Rectal smooth muscle tissue (tissue), 1 donor: Measurements from ENCODE around the gene GLIPR1L1.

ENCODE experiments used
- H3K27ac ChIP-seq: one replicate; pipeline ENCODE4 v1.7.0; 2013; ENCODE audit warnings: low read depth, low read length, inconsistent platforms
- H3K27me3 ChIP-seq: one replicate; pipeline ENCODE4 v1.7.0; 2013; ENCODE audit warnings: low read length; ENCODE audit not compliant: control insufficient read depth, insufficient read depth
- H3K36me3 ChIP-seq: one replicate; pipeline ENCODE4 v1.7.0; 2013; ENCODE audit warnings: low read length; ENCODE audit not compliant: control insufficient read depth, insufficient read depth
- H3K4me1 ChIP-seq: one replicate; pipeline ENCODE4 v1.7.0; 2013; ENCODE audit warnings: low read length; ENCODE audit not compliant: control insufficient read depth, insufficient read depth
- H3K4me3 ChIP-seq: one replicate; pipeline ENCODE4 v1.7.0; 2013; ENCODE audit warnings: low read length
- H3K9ac ChIP-seq: one replicate; pipeline ENCODE4 v1.7.0; 2013; ENCODE audit warnings: low read length

The GLIPR1L1 gene

GRCh38 chr12:75334384-75335030, at the start of gene GLIPR1L1:
Gene GLIPR1L1, plus strand, starts transcription at chr12:75334670. Its CDS starts 59 bp downstream, at chr12:75334729.
- H3K27me3 ChIP-seq, result no peaks in the 10 kb centered on the region
- H3K27ac ChIP-seq, result no peak within 1 kb of the TSS
- peak within 1 kb of the TSS; percentile 70 for H3K4me3 ChIP-seq
- peak within 1 kb of the TSS; percentile 1 for H3K9ac ChIP-seq
- no peaks in the 10 kb centered on the region for H3K4me1 ChIP-seq
- H3K36me3 ChIP-seq, result no peaks in the 10 kb centered on the region

- H3K4me3 ChIP-seq, result no peak overlapping the region
- H3K27me3 ChIP-seq, result no peaks in the 10 kb centered on the region
- H3K27ac ChIP-seq, result no peak overlapping the region
- no peak overlapping the region for H3K9ac ChIP-seq
- H3K36me3 ChIP-seq, result no peaks in the 10 kb centered on the region
- H3K4me1 ChIP-seq, result no peaks in the 10 kb centered on the region
These were observed 45.6 kb upstream of the GLIPR1L1 start for GRCh38 chr12:75288860-75289259.

- no peak overlapping the region for H3K27ac ChIP-seq
- no peaks in the 10 kb centered on the region for H3K27me3 ChIP-seq
- H3K4me3 ChIP-seq, result no peak overlapping the region
- no peaks in the 10 kb centered on the region for H3K4me1 ChIP-seq
- H3K36me3 ChIP-seq, result no peaks in the 10 kb centered on the region
- H3K9ac ChIP-seq, result no peak overlapping the region
These were observed 44.7 kb upstream of the GLIPR1L1 start for GRCh38 chr12:75289753-75290152.

- no peaks in the 10 kb centered on the region for H3K4me1 ChIP-seq
- H3K4me3 ChIP-seq, result no peak overlapping the region
- H3K27ac ChIP-seq, result no peak overlapping the region
- no peaks in the 10 kb centered on the region for H3K36me3 ChIP-seq
- no peak overlapping the region for H3K9ac ChIP-seq
- H3K27me3 ChIP-seq, result no peaks in the 10 kb centered on the region
These were observed 43.5 kb upstream of the GLIPR1L1 start for GRCh38 chr12:75291014-75291413.

GRCh38 chr12:75294336-75294735, 40.1 kb upstream of the GLIPR1L1 start:
- no peak overlapping the region for H3K27ac ChIP-seq
- no peak overlapping the region for H3K4me3 ChIP-seq
- no peaks in the 10 kb centered on the region for H3K4me1 ChIP-seq
- H3K36me3 ChIP-seq, result no peaks in the 10 kb centered on the region
- no peak overlapping the region for H3K9ac ChIP-seq
- H3K27me3 ChIP-seq, result no peaks in the 10 kb centered on the region

GRCh38 chr12:75294797-75295196, 39.7 kb upstream of the GLIPR1L1 start:
- H3K4me1 ChIP-seq, result no peaks in the 10 kb centered on the region
- no peak overlapping the region for H3K9ac ChIP-seq
- no peaks in the 10 kb centered on the region for H3K36me3 ChIP-seq
- H3K27me3 ChIP-seq, result no peaks in the 10 kb centered on the region
- no peak overlapping the region for H3K4me3 ChIP-seq
- no peak overlapping the region for H3K27ac ChIP-seq

GRCh38 chr12:75302225-75302624, 32.2 kb upstream of the GLIPR1L1 start:
- no peak overlapping the region for H3K4me3 ChIP-seq
- H3K4me1 ChIP-seq, result no peaks in the 10 kb centered on the region
- no peak overlapping the region for H3K27ac ChIP-seq
- H3K9ac ChIP-seq, result no peak overlapping the region
- H3K27me3 ChIP-seq, result no peaks in the 10 kb centered on the region
- no peaks in the 10 kb centered on the region for H3K36me3 ChIP-seq

- Histone ChIP-seq H3K27ac (no peak overlapping the region), H3K36me3 (no peaks in the 10 kb centered on the region), H3K27me3 (no peaks in the 10 kb centered on the region), H3K4me1 (no peaks in the 10 kb centered on the region), H3K9ac (no peak overlapping the region), H3K4me3 (no peak overlapping the region)
These were observed 31.7 kb upstream of the GLIPR1L1 start for GRCh38 chr12:75302781-75303180.

- Histone ChIP-seq H3K4me1 (no peaks in the 10 kb centered on the region), H3K36me3 (no peaks in the 10 kb centered on the region), H3K9ac (no peak overlapping the region), H3K4me3 (no peak overlapping the region), H3K27me3 (no peaks in the 10 kb centered on the region), H3K27ac (no peak overlapping the region)
These were observed 28.8 kb upstream of the GLIPR1L1 start for GRCh38 chr12:75305412-75306332.

GRCh38 chr12:75308279-75308678, 26.2 kb upstream of the GLIPR1L1 start:
- Histone ChIP-seq H3K36me3 (no peaks in the 10 kb centered on the region), H3K9ac (no peak overlapping the region), H3K4me1 (no peaks in the 10 kb centered on the region), H3K27ac (no peak overlapping the region), H3K27me3 (no peaks in the 10 kb centered on the region), H3K4me3 (no peak overlapping the region)

- Histone ChIP-seq H3K36me3 (no peaks in the 10 kb centered on the region), H3K4me3 (no peak overlapping the region), H3K9ac (no peak overlapping the region), H3K27me3 (no peaks in the 10 kb centered on the region), H3K27ac (no peak overlapping the region), H3K4me1 (no peaks in the 10 kb centered on the region)
These were observed 23.1 kb upstream of the GLIPR1L1 start for GRCh38 chr12:75311369-75311768.

- Histone ChIP-seq H3K4me1 (no peaks in the 10 kb centered on the region), H3K4me3 (no peak overlapping the region), H3K27me3 (no peaks in the 10 kb centered on the region), H3K36me3 (no peaks in the 10 kb centered on the region), H3K9ac (no peak overlapping the region), H3K27ac (no peak overlapping the region)
These were observed 19.0 kb upstream of the GLIPR1L1 start for GRCh38 chr12:75315518-75315917.
